Upper lobe of left lung (tissue), 6 donors: ENCODE results near the gene RABGAP1. TPM values are rescaled to one million over a fixed set of nuclear protein-coding genes. Genes with fewer than 3 reads are reported as not detected.

Source experiments
- ATAC-seq, 2 donors: fragments of 200-7000 bp; cut with Tn5 transposase; one replicate each; pipeline ENCODE4 v1.9.1; 2022; ENCODE audit warnings: mild to moderate bottlenecking in 2 of 2, moderate library complexity in 2 of 2; ENCODE audit not compliant: low FRiP score in 2 of 2
- DNase-seq, 2 donors: peaks; one replicate each; pipeline ENCODE4 v3.0.0-alpha.2; 2019 to 2020
- H3K27ac ChIP-seq, 4 donors: fragments of 200-600 bp; sonication (generic); one replicate each; pipeline ENCODE4 v1.5.1; 2016 to 2019
- H3K27me3 ChIP-seq, 4 donors: fragments of 200-600 bp; sonication (generic); one replicate each; pipeline ENCODE4 v1.5.1; 2017 to 2019
- H3K36me3 ChIP-seq, 4 donors: fragments of 200-600 bp; sonication (generic); one replicate each; pipeline ENCODE4 v1.5.1; 2016 to 2019
- H3K4me1 ChIP-seq, 4 donors: fragments of 200-600 bp; sonication (generic); one replicate each; pipeline ENCODE4 v1.5.1; 2018 to 2019
- H3K4me3 ChIP-seq, 4 donors: fragments of 200-600 bp; sonication (generic); one replicate each; pipeline ENCODE4 v1.5.1; 2017 to 2019; ENCODE audit warnings: mild to moderate bottlenecking in 2 of 4, moderate library complexity in 1 of 4
- H3K9me3 ChIP-seq, 4 donors: fragments of 200-600 bp; sonication (generic); one replicate each; pipeline ENCODE4 v1.5.1; 2018 to 2019
- CTCF ChIP-seq, 6 experiments: fragments of 450-650 bp in 4 of 6; fragments of 200-600 bp in 2 of 6; sonication (generic) in 2 of 6; IDR thresholded peaks; one replicate each; pipeline ENCODE4 v1.5.1; 2016 to 2019; ENCODE audit warnings: antibody characterized with exemption in 6 of 6
- EP300 ChIP-seq, 4 donors: sonication (generic); formaldehyde crosslinking; IDR thresholded peaks; one replicate each; pipeline ENCODE4 v1.5.1; 2017; ENCODE audit warnings: antibody characterized with exemption in 4 of 4, control low read depth in 2 of 4
- POLR2A ChIP-seq, 4 donors: fragments of 450-650 bp; IDR thresholded peaks; one replicate each; pipeline ENCODE4 v1.5.1; 2016 to 2017; ENCODE audit warnings: antibody characterized with exemption in 4 of 4, mild to moderate bottlenecking in 2 of 4
- POLR2AphosphoS5 ChIP-seq, 2 donors: sonication (generic); formaldehyde crosslinking; IDR thresholded peaks; one replicate each; pipeline ENCODE4 v1.5.1; 2017; ENCODE audit warnings: antibody characterized with exemption in 2 of 2
- WGBS, 2 donors: methylation state at CpG; one replicate each; pipeline ENCODE4 v1.1.5; 2017 to 2018; 5-methylcytosine and 5-hydroxymethylcytosine counted together
- total RNA-seq, 6 donors: library from RNA; depleted of rRNA in 4 of 6; stranded (reverse); fragments of >200 nt in 4 of 6; gene quantifications; one replicate each; pipeline versions ENCODE4 v1.1.0 to v1.2.1, GENCODE V29; 2016 to 2021
- donor health status: DM: no; HTN: no; CAD: no; lungs with moderate emphysema.
- donor health status: DM: no; HTN: yes; CAD: no; lungs with severe emphysema.

The RABGAP1 gene
- total RNA-seq, 6 donors from 2014 or later = 41.7 to 147 (median 62.6) TPM

GRCh38 chr9:122950263-122950662 lies 9.4 kb downstream of the RABGAP1 start:
- 97 to 98% methylated on average over 3 of the region's 3 CpGs for WGBS, 2 donors
- Histone ChIP-seq H3K9me3 (no peaks in the 10 kb centered on the region), H3K27me3 (no peaks in the 10 kb centered on the region), H3K36me3 (no peaks in the 10 kb centered on the region), H3K27ac (no peak overlapping the region), H3K4me3 (no peak overlapping the region), H3K4me1 (peaks cover 6 to 48% (median 39%) of the 10 kb centered on the region in 4 donors)
- ATAC-seq = no peak
- TF ChIP-seq POLR2A (IDR thresholded peaks at IDR 0.05) (no peak), CTCF (IDR thresholded peaks at IDR 0.05) (no peak), EP300 (IDR thresholded peaks at IDR 0.05) (no peak), POLR2AphosphoS5 (IDR thresholded peaks at IDR 0.05) (no peak)
- DNase-seq = no peak

DNA sequence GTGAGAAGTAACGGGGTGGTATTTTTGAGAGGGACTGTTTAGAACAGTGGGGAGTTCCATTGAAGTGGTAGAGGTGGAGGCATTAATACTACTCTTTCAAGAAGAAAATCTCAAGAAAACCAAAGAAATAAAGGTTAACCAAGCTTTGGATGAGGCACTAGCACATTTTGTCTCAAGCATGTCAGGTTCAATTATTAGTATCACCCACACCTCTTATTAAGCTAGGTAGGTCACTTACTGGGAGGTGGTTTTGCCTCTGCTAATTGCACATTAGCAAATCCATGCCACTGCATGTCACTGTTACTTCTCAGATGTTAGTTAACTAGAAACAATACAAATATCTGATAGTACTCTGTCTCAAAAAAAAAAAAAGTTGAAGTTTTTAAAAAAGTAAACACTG lies 10.2 kb downstream of the RABGAP1 start:
- no peak for TF ChIP-seq POLR2AphosphoS5 (IDR thresholded peaks at IDR 0.05)
- no peak for TF ChIP-seq CTCF (IDR thresholded peaks at IDR 0.05)
- TF ChIP-seq POLR2A (IDR thresholded peaks at IDR 0.05) = no peak
- TF ChIP-seq EP300 (IDR thresholded peaks at IDR 0.05) = no peak
- H3K36me3 ChIP-seq = no peaks in the 10 kb centered on the region
- no peak overlapping the region for H3K4me3 ChIP-seq
- no peak for DNase-seq
- no peak overlapping the region for H3K27ac ChIP-seq
- H3K4me1 ChIP-seq = peaks cover 3 to 49% (median 37%) of the 10 kb centered on the region in 4 donors
- H3K27me3 ChIP-seq = no peaks in the 10 kb centered on the region
- no peak for ATAC-seq
- WGBS, 2 donors = 85 to 90% methylated on average over 1 of the region's 1 CpG
- H3K9me3 ChIP-seq = no peaks in the 10 kb centered on the region

- no peak for DNase-seq
- Histone ChIP-seq H3K36me3 (no peaks in the 10 kb centered on the region), H3K27me3 (no peaks in the 10 kb centered on the region), H3K9me3 (no peaks in the 10 kb centered on the region), H3K4me3 (no peak overlapping the region), H3K27ac (peak overlapping the region in 1 of 4 donors; percentile 2), H3K4me1 (peaks cover 3 to 32% (median 21%) of the 10 kb centered on the region in 4 donors)
- ATAC-seq = no peak
- TF ChIP-seq CTCF (IDR thresholded peaks at IDR 0.05) = no peak
- no peak for TF ChIP-seq POLR2A (IDR thresholded peaks at IDR 0.05)
- TF ChIP-seq POLR2AphosphoS5 (IDR thresholded peaks at IDR 0.05) = no peak
- TF ChIP-seq EP300 (IDR thresholded peaks at IDR 0.05) = no peak
Observed at GRCh38 chr9:122954253-122954691, 13.5 kb downstream of the RABGAP1 start.

DNA sequence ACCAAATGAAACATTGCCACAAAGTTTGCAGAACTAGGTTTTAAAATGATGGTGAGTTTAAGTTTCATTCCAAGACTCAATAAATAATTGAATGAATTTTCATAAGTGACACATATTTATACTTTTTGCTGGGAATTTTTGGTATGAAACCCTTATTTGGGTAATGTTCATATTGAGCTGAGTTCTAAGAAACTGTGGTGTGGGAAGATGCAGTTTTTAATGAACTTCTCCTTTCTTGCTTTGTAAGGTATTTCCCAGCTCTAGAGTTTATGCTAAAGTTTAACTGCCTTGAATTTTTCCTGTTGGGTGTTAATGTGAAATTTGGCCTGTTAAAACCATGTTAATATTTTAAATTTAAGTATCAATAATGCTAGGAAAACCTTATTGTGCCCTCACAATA lies 15.1 kb downstream of the RABGAP1 start:
- H3K4me1 ChIP-seq = peaks cover 3 to 26% (median 19%) of the 10 kb centered on the region in 4 donors
- peaks cover 0 to 13% (median 0%) of the 10 kb centered on the region in 4 donors for H3K36me3 ChIP-seq
- no peaks in the 10 kb centered on the region for H3K9me3 ChIP-seq
- no peak for TF ChIP-seq CTCF (IDR thresholded peaks at IDR 0.05)
- TF ChIP-seq POLR2AphosphoS5 (IDR thresholded peaks at IDR 0.05) = no peak
- no peaks in the 10 kb centered on the region for H3K27me3 ChIP-seq
- H3K27ac ChIP-seq = no peak overlapping the region
- DNase-seq = no peak
- no peak for ATAC-seq
- H3K4me3 ChIP-seq = no peak overlapping the region

DNA sequence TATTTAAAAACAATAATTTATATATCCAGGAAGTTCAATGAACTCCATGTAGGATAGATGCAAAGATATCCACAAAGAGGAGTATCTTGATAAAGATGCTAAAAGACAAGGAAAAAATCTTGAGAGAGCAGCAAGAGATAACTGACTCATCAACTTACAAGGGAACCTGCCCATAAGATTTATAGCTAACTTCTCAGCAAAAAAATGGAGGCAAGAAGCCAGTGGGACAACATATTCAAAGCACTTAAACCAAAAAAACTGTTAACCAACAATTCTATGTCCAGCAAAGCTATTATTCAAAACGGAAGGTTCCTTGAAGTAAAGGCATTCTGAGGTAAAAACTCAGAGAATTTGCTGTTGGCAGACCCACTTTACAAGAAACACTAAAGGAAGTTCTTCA lies 20.3 kb downstream of the RABGAP1 start:
- no peaks in the 10 kb centered on the region for H3K9me3 ChIP-seq
- peaks cover 0 to 16% (median 0%) of the 10 kb centered on the region in 4 donors for H3K36me3 ChIP-seq
- no peak for ATAC-seq
- WGBS, 2 donors = 90 to 95% methylated on average over 1 of the region's 1 CpG
- no peak overlapping the region for H3K27ac ChIP-seq
- no peak for TF ChIP-seq POLR2A (IDR thresholded peaks at IDR 0.05)
- TF ChIP-seq POLR2AphosphoS5 (IDR thresholded peaks at IDR 0.05) = no peak
- no peak for TF ChIP-seq EP300 (IDR thresholded peaks at IDR 0.05)
- no peak for TF ChIP-seq CTCF (IDR thresholded peaks at IDR 0.05)
- no peak for DNase-seq
- H3K4me1 ChIP-seq = no peaks in the 10 kb centered on the region
- H3K27me3 ChIP-seq = no peaks in the 10 kb centered on the region
- H3K4me3 ChIP-seq = no peak overlapping the region
